ENCODE data around the gene AADACL4.

DNA sequence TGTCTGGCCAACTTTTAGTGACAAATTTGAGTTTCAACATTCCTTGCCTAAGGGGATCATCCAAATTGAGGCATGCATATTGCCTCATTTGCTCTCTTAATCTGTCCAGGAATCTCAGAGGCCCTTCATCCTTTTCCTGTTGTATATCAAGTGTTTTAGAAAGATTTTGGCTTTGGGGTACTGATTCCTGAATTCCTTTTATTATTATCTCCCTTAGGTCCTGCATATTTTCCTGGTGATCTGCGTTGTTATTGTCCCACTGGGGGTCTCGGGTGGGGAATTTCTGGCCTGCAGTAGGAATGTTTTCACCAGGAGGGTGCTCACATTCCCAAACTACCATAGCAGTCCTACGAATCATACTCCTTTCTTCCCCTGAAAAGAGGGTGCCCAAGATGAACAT, 67.7 kb downstream of the AADACL4 start:
- TF ChIP-seq POLR2AphosphoS5 (IDR thresholded peaks at IDR 0.05) (no peak), POLR2A (IDR thresholded peaks at IDR 0.05) (no peak), CTCF (IDR thresholded peaks at IDR 0.05) (no peak), EP300 (IDR thresholded peaks at IDR 0.05) (no peak)

All from gastroesophageal sphincter (tissue), 3 donors.